Peyer's patch (tissue), 4 donors: ENCODE data around the gene PRAC2. TPM values are rescaled to one million over a fixed set of nuclear protein-coding genes. Genes with fewer than 3 reads are reported as not detected.

ENCODE experiments used
- DNase-seq, 3 donors: peaks; one replicate each; pipeline ENCODE4 v3.0.0-alpha.2; 2017 to 2019
- H3K27ac ChIP-seq, 4 donors: fragments of 200-600 bp; sonication (generic); one replicate each; pipeline ENCODE4 v1.5.1; 2016 to 2019
- H3K27me3 ChIP-seq, 2 donors: fragments of 200-600 bp; sonication (generic); one replicate each; pipeline ENCODE4 v1.5.1; 2019
- H3K36me3 ChIP-seq, 3 donors: fragments of 200-600 bp; sonication (generic); one replicate each; pipeline ENCODE4 v1.5.1; 2016 to 2019
- H3K4me1 ChIP-seq, 4 donors: fragments of 200-600 bp; sonication (generic); one replicate each; pipeline ENCODE4 v1.5.1; 2016 to 2019
- H3K4me3 ChIP-seq, 4 donors: fragments of 200-600 bp; sonication (generic); 1 replicate in 3 of 4; 2 replicates in 1 of 4; pipeline ENCODE4 v1.5.1; 2016 to 2019; ENCODE audit warnings: mild to moderate bottlenecking in 1 of 4
- H3K9me3 ChIP-seq, 4 donors: fragments of 200-600 bp; sonication (generic); one replicate each; pipeline ENCODE4 v1.5.1; 2016 to 2019; ENCODE audit warnings: mild to moderate bottlenecking in 1 of 4
- CTCF ChIP-seq, 6 experiments: fragments of 450-650 bp in 4 of 6; fragments of 200-600 bp in 2 of 6; sonication (generic) in 1 of 6; IDR thresholded peaks; one replicate each; pipeline ENCODE4 v1.5.1; 2017 to 2019; ENCODE audit warnings: antibody characterized with exemption in 6 of 6, mild to moderate bottlenecking in 3 of 6, moderate library complexity in 1 of 6
- POLR2A ChIP-seq, 2 donors: fragments of 450-650 bp; IDR thresholded peaks; one replicate each; pipeline ENCODE4 v1.5.1; 2017; ENCODE audit warnings: antibody characterized with exemption in 2 of 2, mild to moderate bottlenecking in 2 of 2, moderate library complexity in 2 of 2
- total RNA-seq, 4 donors: library from RNA; depleted of rRNA; stranded (reverse); fragments of >200 nt; gene quantifications; one replicate each; pipeline ENCODE4 v1.1.0, GENCODE V29; 2016

The PRAC2 gene
- total RNA-seq, 4 donors from 2014 or later, result not detected

DNA sequence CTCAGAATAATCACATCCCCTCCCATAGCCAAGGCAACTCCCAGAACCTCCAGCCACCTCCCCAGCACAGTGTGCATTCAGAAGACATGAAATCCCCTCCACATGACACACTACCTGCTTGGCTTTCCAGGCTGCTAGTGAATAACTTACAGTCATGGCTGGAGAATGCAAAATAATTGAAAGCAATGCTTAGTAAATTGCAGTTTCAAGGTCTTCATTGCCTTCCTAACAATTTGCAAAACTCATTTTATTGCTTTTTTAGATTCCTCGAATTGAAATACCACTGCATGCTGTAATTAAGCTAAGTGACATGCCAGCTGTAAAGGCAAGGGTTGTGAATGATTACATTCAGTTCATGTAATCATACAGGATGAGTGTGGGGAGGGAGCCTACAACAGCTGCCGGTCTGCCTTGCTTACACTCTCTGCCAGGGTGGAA is 34.6 kb downstream of the PRAC2 start:
- H3K4me3 ChIP-seq, result no peak overlapping the region

DNA sequence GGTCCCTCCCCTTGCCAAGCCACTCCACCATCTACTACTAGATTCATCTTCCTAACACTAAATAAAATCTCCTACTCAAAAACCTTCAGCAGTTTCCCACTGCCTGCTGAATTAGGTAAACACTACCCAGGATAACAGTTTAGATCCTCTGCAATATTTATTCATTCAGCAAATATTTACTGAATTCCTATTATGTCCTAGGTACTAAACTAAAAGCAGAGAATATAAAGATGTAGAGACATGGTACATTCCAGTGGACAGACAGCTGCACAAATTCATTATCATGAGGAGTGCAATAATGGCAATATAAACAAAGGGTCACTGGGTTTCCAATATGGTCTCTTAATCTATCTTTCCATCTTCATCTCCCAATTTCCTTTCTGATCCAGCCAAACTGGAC is 36.3 kb downstream of the PRAC2 start:
- peaks cover 0 to 10% of the 10 kb centered on the region in 2 donors for H3K27me3 ChIP-seq
- no peak for DNase-seq
- no peak overlapping the region for H3K4me3 ChIP-seq
- no peak overlapping the region for H3K27ac ChIP-seq
- no peaks in the 10 kb centered on the region for H3K36me3 ChIP-seq
- H3K9me3 ChIP-seq, result no peaks in the 10 kb centered on the region
- TF ChIP-seq CTCF (IDR thresholded peaks at IDR 0.05) (no peak), POLR2A (IDR thresholded peaks at IDR 0.05) (no peak)
- H3K4me1 ChIP-seq, result peaks cover 0 to 9% (median 0%) of the 10 kb centered on the region in 4 donors

More for the DNA sequence above, 34.6 kb downstream of the PRAC2 start:
- TF ChIP-seq CTCF (IDR thresholded peaks at IDR 0.05) (no peak), POLR2A (IDR thresholded peaks at IDR 0.05) (no peak)
- H3K27ac ChIP-seq, result no peak overlapping the region
- no peaks in the 10 kb centered on the region for H3K36me3 ChIP-seq
- H3K27me3 ChIP-seq, result peaks cover 0 to 28% of the 10 kb centered on the region in 2 donors
- no peak for DNase-seq
- H3K9me3 ChIP-seq, result no peaks in the 10 kb centered on the region
- peaks cover 0 to 16% (median 0%) of the 10 kb centered on the region in 4 donors for H3K4me1 ChIP-seq

DNA sequence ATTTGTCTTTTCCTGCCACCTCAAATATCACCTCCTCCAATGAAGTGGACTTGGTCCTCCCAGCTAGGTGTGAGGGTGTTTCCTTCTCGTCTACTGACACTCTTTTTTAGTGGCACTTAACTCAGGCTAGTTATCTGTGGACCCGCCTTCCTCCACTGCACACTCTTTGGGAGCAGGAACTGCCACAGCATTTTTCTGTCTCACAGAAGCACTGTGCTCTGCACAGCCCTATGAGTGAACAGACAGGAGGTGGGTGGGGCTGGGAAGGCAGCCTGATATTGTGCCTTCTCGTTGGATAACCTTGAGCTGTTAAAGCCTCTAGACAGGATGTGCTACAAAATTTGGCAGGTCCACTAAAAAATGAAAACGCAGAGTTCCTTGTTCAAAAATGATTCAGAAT is 37.4 kb downstream of the PRAC2 start:
- Histone ChIP-seq H3K4me1 (peaks cover 0 to 2% (median 0%) of the 10 kb centered on the region in 4 donors), H3K36me3 (no peaks in the 10 kb centered on the region), H3K9me3 (no peaks in the 10 kb centered on the region), H3K4me3 (no peak overlapping the region), H3K27me3 (no peaks in the 10 kb centered on the region), H3K27ac (no peak overlapping the region)
- no peak for TF ChIP-seq POLR2A (IDR thresholded peaks at IDR 0.05)
- TF ChIP-seq CTCF (IDR thresholded peaks at IDR 0.05), result no peak
- no peak for DNase-seq

DNA sequence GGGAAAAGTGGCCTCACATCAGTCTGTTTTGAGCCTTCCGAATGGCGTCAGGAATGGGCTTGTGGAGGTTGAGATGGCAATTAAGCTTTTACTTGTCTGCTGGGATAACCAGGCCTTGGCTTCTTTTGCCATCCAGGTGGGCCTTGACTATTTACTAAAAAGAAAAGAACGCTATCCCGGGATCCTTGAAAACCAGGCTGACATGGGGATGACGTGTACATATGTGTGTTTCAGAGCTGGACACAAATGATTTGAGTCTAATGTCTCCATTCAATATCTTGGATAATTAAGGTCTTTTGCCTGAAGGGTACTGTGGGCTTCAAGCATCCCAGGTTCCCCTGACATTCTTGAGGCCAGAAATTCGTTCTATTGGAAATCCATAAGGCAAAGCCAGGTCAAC is 38.1 kb downstream of the PRAC2 start:
- Histone ChIP-seq H3K9me3 (no peaks in the 10 kb centered on the region), H3K36me3 (no peaks in the 10 kb centered on the region), H3K4me1 (no peaks in the 10 kb centered on the region), H3K27ac (no peak overlapping the region), H3K27me3 (no peaks in the 10 kb centered on the region), H3K4me3 (no peak overlapping the region)
- no peak for TF ChIP-seq CTCF (IDR thresholded peaks at IDR 0.05)
- no peak for DNase-seq

- H3K27me3 ChIP-seq, result no peaks in the 10 kb centered on the region
- no peaks in the 10 kb centered on the region for H3K4me1 ChIP-seq
- H3K27ac ChIP-seq, result no peak overlapping the region
- no peak for DNase-seq
- TF ChIP-seq CTCF (IDR thresholded peaks at IDR 0.05) (no peak), POLR2A (IDR thresholded peaks at IDR 0.05) (no peak)
- no peaks in the 10 kb centered on the region for H3K36me3 ChIP-seq
- H3K9me3 ChIP-seq, result no peaks in the 10 kb centered on the region
- H3K4me3 ChIP-seq, result no peak overlapping the region
Measured at GRCh38 chr17:48767263-48767774, 44.3 kb downstream of the PRAC2 start.
